A549 (cell line): ENCODE measurements around the gene DGAT2. TPM values are rescaled to one million over a fixed set of nuclear protein-coding genes. Genes with fewer than 3 reads are reported as not detected.

ENCODE experiments used
- ATAC-seq, 2 experiments: fragments of 200-7000 bp in 1 of 2; fragments of >200 bp in 1 of 2; cut with Nextera tagmentation in 1 of 2; cut with Tn5 transposase in 1 of 2; 3 replicates each; pipeline versions ENCODE4 v1.8.0 to v1.9.1; 2018 to 2020; ENCODE audit warnings: mild to moderate bottlenecking in 1 of 2, moderate library complexity in 1 of 2
- CTCF ChIA-PET: fragments of 300-600 bp; sonication (Branson Sonifier 250); formaldehyde crosslinking; extraction: SDS; loops from one replicate; lab custom pipeline; 2021; ENCODE audit warnings: antibody characterized with exemption, inconsistent platforms; lab: Yijun Ruan, JAX
- POLR2A ChIA-PET: fragments of 350-600 bp; formaldehyde crosslinking; extraction: SDS; loops from one replicate; lab custom pipeline; 2021; ENCODE audit warnings: antibody characterized with exemption, inconsistent platforms; lab: Yijun Ruan, JAX
- DNase-seq, 2 experiments: peaks; one replicate each; pipeline versions ENCODE4 v3.0.0 to v3.0.0-alpha.2; 2011 to 2016; ENCODE audit warnings: low read depth in 1 of 2, low spot score in 1 of 2
- FAIRE-seq: peaks from 2 replicates; lab custom pipeline; 2011; peaks lifted over from hg19 to GRCh38; lab: Jason Lieb, UNC
- H3K27ac ChIP-seq, 2 experiments: fragments of >200 bp; sonication (Bioruptor Twin); formaldehyde crosslinking; 3 replicates each; pipeline ENCODE4 v1.5.1; 2016 to 2017
- H3K4me1 ChIP-seq: fragments of >200 bp; sonication (Bioruptor Twin); formaldehyde crosslinking; 3 replicates; pipeline ENCODE4 v1.6.1; 2016
- H3K4me2 ChIP-seq: fragments of >200 bp; sonication (Bioruptor Twin); formaldehyde crosslinking; 3 replicates; pipeline ENCODE4 v1.6.1; 2016
- H3K4me3 ChIP-seq: fragments of >200 bp; sonication (Bioruptor Twin); formaldehyde crosslinking; 3 replicates; pipeline ENCODE4 v1.5.1; 2016
- H3K9me3 ChIP-seq: fragments of >200 bp; sonication (Bioruptor Twin); formaldehyde crosslinking; 3 replicates; pipeline ENCODE4 v1.6.1; 2016
- ATOH8 ChIP-seq: fragments of 250-450 bp; sonication (Bioruptor Pico); IDR thresholded peaks from 2 replicates; pipeline ENCODE4 v1.5.0; 2020; ENCODE audit warnings: low read depth, mild to moderate bottlenecking, moderate library complexity
- CBX2 ChIP-seq: fragments of 200-600 bp; sonication (generic); IDR thresholded peaks from 2 replicates; pipeline ENCODE4 v1.6.1; 2016; ENCODE audit warnings: low read depth, mild to moderate bottlenecking, borderline replicate concordance
- CEBPB ChIP-seq, 2 experiments: fragments of >200 bp in 1 of 2; sonication (Bioruptor Twin) in 1 of 2; formaldehyde crosslinking in 1 of 2; IDR thresholded peaks; 2 replicates each; pipeline ENCODE4 v1.6.1; 2012 to 2016
- CTCF ChIP-seq: fragments of >200 bp; sonication (Bioruptor Twin); formaldehyde crosslinking; IDR thresholded peaks from 3 replicates; pipeline ENCODE4 v1.5.1; 2016
- EHMT2 ChIP-seq: fragments of 200-600 bp; sonication (generic); IDR thresholded peaks from 2 replicates; pipeline ENCODE4 v1.6.1; 2016; ENCODE audit warnings: antibody characterized with exemption, low read depth, mild to moderate bottlenecking, moderate library complexity
- EP300 ChIP-seq, 2 experiments: fragments of >200 bp; sonication (Bioruptor Twin); formaldehyde crosslinking; IDR thresholded peaks; 2 replicates in 1 of 2; 3 replicates in 1 of 2; pipeline ENCODE4 v1.6.1; 2016 to 2017
- ESRRA ChIP-seq: fragments of 150-350 bp; IDR thresholded peaks from 2 replicates; pipeline ENCODE4 v1.6.1; 2014; ENCODE audit warnings: mild to moderate bottlenecking, low read length, borderline replicate concordance
- HMGXB4 ChIP-seq: fragments of 250-450 bp; sonication (Bioruptor Pico); IDR thresholded peaks from 2 replicates; pipeline ENCODE4 v1.5.0; 2021; ENCODE audit warnings: mild to moderate bottlenecking, moderate library complexity, borderline replicate concordance
- JUN ChIP-seq, 2 experiments: fragments of >200 bp; sonication (Bioruptor Twin); formaldehyde crosslinking; IDR thresholded peaks; 2 replicates in 1 of 2; 3 replicates in 1 of 2; pipeline ENCODE4 v1.6.1; 2016 to 2017
- KDM5A ChIP-seq: fragments of 200-600 bp; sonication (generic); IDR thresholded peaks from 2 replicates; pipeline ENCODE4 v1.6.1; 2016; ENCODE audit warnings: antibody characterized with exemption, mild to moderate bottlenecking
- MYC ChIP-seq: IDR thresholded peaks from 2 replicates; pipeline ENCODE4 v1.6.1; 2012; ENCODE audit warnings: mild to moderate bottlenecking, inconsistent platforms, low read length, improper control_type of control experiment, borderline replicate concordance
- NFE2L2 ChIP-seq: fragments of 150-350 bp; conservative IDR thresholded peaks from 2 replicates; pipeline ENCODE4 v1.6.1; 2014; ENCODE audit warnings: low read length
- NR3C1 ChIP-seq: fragments of >200 bp; sonication (Bioruptor Twin); formaldehyde crosslinking; IDR thresholded peaks from 3 replicates; pipeline ENCODE4 v1.6.1; 2017
- PBX3 ChIP-seq: IDR thresholded peaks from 2 replicates; pipeline ENCODE4 v1.6.1; 2012
- RAD21 ChIP-seq, 2 experiments: fragments of >200 bp in 1 of 2; sonication (Bioruptor Twin) in 1 of 2; formaldehyde crosslinking in 1 of 2; IDR thresholded peaks in 1 of 2; conservative IDR thresholded peaks in 1 of 2; 2 replicates in 1 of 2; 3 replicates in 1 of 2; pipeline ENCODE4 v1.6.1; 2012 to 2018; ENCODE audit warnings: inconsistent platforms in 1 of 2
- RFX5 ChIP-seq: fragments of 450-650 bp; IDR thresholded peaks from 2 replicates; pipeline ENCODE4 v1.7.1; 2014; ENCODE audit warnings: antibody characterized with exemption, mild to moderate bottlenecking, moderate library complexity
- RNF2 ChIP-seq: fragments of 200-600 bp; sonication (generic); IDR thresholded peaks from 2 replicates; pipeline ENCODE4 v1.6.1; 2016; ENCODE audit warnings: low read depth, mild to moderate bottlenecking, antibody characterized with exemption, moderate library complexity, borderline replicate concordance
- TFCP2L1 ChIP-seq: fragments of 250-450 bp; sonication (Bioruptor Pico); IDR thresholded peaks from 2 replicates; pipeline ENCODE4 v1.5.0; 2021; ENCODE audit warnings: mild to moderate bottlenecking
- WGBS: methylation state at CpG from one replicate; pipeline ENCODE4 v1.1.6; 2017; ENCODE audit errors: missing lambda C conversion rate; 5-methylcytosine and 5-hydroxymethylcytosine counted together
- polyA plus RNA-seq, 4 experiments: library from polyadenylated mRNA; depleted of rRNA in 3 of 4; stranded (reverse); fragments of >200 nt; fragmentation: RNase III in 1 of 4; extraction: RNeasy Plus Mini Kit Qiagen cat#74134 plus additional on column Dnase treatment in 1 of 4; gene quantifications; 2 replicates in 3 of 4; 3 replicates in 1 of 4; pipeline ENCODE4 v1.2.3, GENCODE V29; 2011 to 2017

Gene DGAT2
- polyA plus RNA-seq, 2 of the 4 experiments (the other 2 are of a cell fraction) = 1.6 to 1.9 TPM

GRCh38 chr11:75767793-75768111 lies 826 bp upstream of the DGAT2 start:
- H3K4me1 ChIP-seq = peaks cover 16% of the 10 kb centered on the region; the same call in 2 of the 3 replicates

More at GRCh38 chr11:75767793-75768111, 826 bp upstream of the DGAT2 start:
- Histone ChIP-seq H3K9me3 (no peaks in the 10 kb centered on the region), H3K4me2 (peak overlapping the region; percentile 98), H3K27ac (peak overlapping the region; percentile 91 to 93), H3K4me3 (peak overlapping the region; percentile 51)
- CTCF ChIA-PET = interaction anchor here (1.7 to 2.2 kb wide), 2 partner anchors 45 to 73 kb away, joined by 3 to 11 read pairs; no protein-coding TSS in a partner anchor
- WGBS = 31% methylated on average over 1 of the region's 1 CpG
- no peak for TF ChIP-seq RFX5
- no peak for TF ChIP-seq ATOH8 (CRISPR knock-in tag)
- no peak for TF ChIP-seq NR3C1
- TF ChIP-seq PBX3 = no peak
- no peak for TF ChIP-seq TFCP2L1 (CRISPR knock-in tag)
- no peak for TF ChIP-seq CEBPB (IDR thresholded peaks at IDR 0.05)
- no peak for TF ChIP-seq EP300 (IDR thresholded peaks at IDR 0.05)
- no peak for TF ChIP-seq ESRRA
- no peak for TF ChIP-seq NFE2L2
- TF ChIP-seq RAD21 (conservative IDR thresholded peaks at IDR 0.05 in 1 of 2, IDR thresholded peaks at IDR 0.05 in 1 of 2) = no peak; a peak in 1 of 5 replicates
- no peak for TF ChIP-seq EHMT2
- no peak for TF ChIP-seq JUN (IDR thresholded peaks at IDR 0.05)
- no peak for TF ChIP-seq HMGXB4 (CRISPR knock-in tag)
- TF ChIP-seq MYC = no peak
- no peak for TF ChIP-seq KDM5A
- TF ChIP-seq RNF2 = no peak
- no peak; the same call in 2 of the 3 replicates for TF ChIP-seq CTCF
- TF ChIP-seq CBX2 = no peak
- FAIRE-seq (no peak), DNase-seq (no peak), ATAC-seq (no peak)
- POLR2A ChIA-PET = no interaction called here
